Measurements from ENCODE around the gene GPANK1. TPM values are rescaled to one million over a fixed set of nuclear protein-coding genes. Genes with fewer than 3 reads are reported as not detected.
A peak's percentile ranks its signal among the peaks of the same experiment; 100 is the strongest.
"Not testable (repeated sequence)": the region's sequence is repeated elsewhere in the genome, so short reads cannot be mapped to it uniquely, and the experiment has no call there.

The GPANK1 gene
- 11.9 TPM for total RNA-seq

- H3K9me3 ChIP-seq (ENCODE audit: low read depth, low read length) = no peaks in the 10 kb centered on the region
Observed at GRCh38 chr6:31664790-31665500, at the start of gene GPANK1. Gene GPANK1 (minus strand): TSS chr6:31664997. CDS start chr6:31664478, 519 bp downstream.

GRCh38 chr6:31713991-31714684 lies 49.3 kb upstream of the GPANK1 start:
- Histone ChIP-seq H3K27me3 (ENCODE audit: insufficient read depth, low read length) (no peaks in the 10 kb centered on the region), H3K9me3 (ENCODE audit: low read depth, low read length) (no peaks in the 10 kb centered on the region), H3K4me3 (ENCODE audit: low read length) (no peak overlapping the region), H3K4me1 (ENCODE audit: insufficient read depth, low read length) (peaks cover 16% of the 10 kb centered on the region)

More at GRCh38 chr6:31664790-31665500, at the start of gene GPANK1:
- no peaks in the 10 kb centered on the region for H3K27me3 ChIP-seq (ENCODE audit: insufficient read depth, low read length)
- peaks cover 67% of the 10 kb centered on the region for H3K4me1 ChIP-seq (ENCODE audit: insufficient read depth, low read length)
- peak within 1 kb of the TSS; percentile 86 for H3K4me3 ChIP-seq (ENCODE audit: low read length)

GRCh38 chr6:31713465-31713864 lies 48.7 kb upstream of the GPANK1 start:
- Histone ChIP-seq H3K4me3 (ENCODE audit: low read length) (no peak overlapping the region), H3K4me1 (ENCODE audit: insufficient read depth, low read length) (peaks cover 16% of the 10 kb centered on the region), H3K27me3 (ENCODE audit: insufficient read depth, low read length) (no peaks in the 10 kb centered on the region), H3K9me3 (ENCODE audit: low read depth, low read length) (no peaks in the 10 kb centered on the region)

- Histone ChIP-seq H3K4me1 (ENCODE audit: insufficient read depth, low read length) (peaks cover 16% of the 10 kb centered on the region), H3K27me3 (ENCODE audit: insufficient read depth, low read length) (no peaks in the 10 kb centered on the region), H3K4me3 (ENCODE audit: low read length) (no peak overlapping the region), H3K9me3 (ENCODE audit: low read depth, low read length) (no peaks in the 10 kb centered on the region)
Observed at GRCh38 chr6:31712296-31712695, 47.5 kb upstream of the GPANK1 start.

GRCh38 chr6:31711233-31711632 lies 46.4 kb upstream of the GPANK1 start:
- no peak overlapping the region for H3K4me3 ChIP-seq (ENCODE audit: low read length)
- H3K9me3 ChIP-seq (ENCODE audit: low read depth, low read length) = no peaks in the 10 kb centered on the region
- no peaks in the 10 kb centered on the region for H3K27me3 ChIP-seq (ENCODE audit: insufficient read depth, low read length)
- H3K4me1 ChIP-seq (ENCODE audit: insufficient read depth, low read length) = peaks cover 16% of the 10 kb centered on the region

GRCh38 chr6:31710523-31711219 lies 45.9 kb upstream of the GPANK1 start:
- no peaks in the 10 kb centered on the region for H3K9me3 ChIP-seq (ENCODE audit: low read depth, low read length)
- H3K4me1 ChIP-seq (ENCODE audit: insufficient read depth, low read length) = peaks cover 16% of the 10 kb centered on the region
- no peak overlapping the region for H3K4me3 ChIP-seq (ENCODE audit: low read length)

GRCh38 chr6:31709157-31709556 lies 44.4 kb upstream of the GPANK1 start:
- H3K9me3 ChIP-seq (ENCODE audit: low read depth, low read length); H3K27me3 ChIP-seq (ENCODE audit: insufficient read depth, low read length); H3K4me3 ChIP-seq (ENCODE audit: low read length): not testable (repeated sequence)
- peaks cover 16% of the 10 kb centered on the region for H3K4me1 ChIP-seq (ENCODE audit: insufficient read depth, low read length)

More at GRCh38 chr6:31710523-31711219, 45.9 kb upstream of the GPANK1 start:
- no peaks in the 10 kb centered on the region for H3K27me3 ChIP-seq (ENCODE audit: insufficient read depth, low read length)

GRCh38 chr6:31708224-31708623 lies 43.4 kb upstream of the GPANK1 start:
- no peaks in the 10 kb centered on the region for H3K9me3 ChIP-seq (ENCODE audit: low read depth, low read length)
- H3K27me3 ChIP-seq (ENCODE audit: insufficient read depth, low read length) = no peaks in the 10 kb centered on the region
- H3K4me1 ChIP-seq (ENCODE audit: insufficient read depth, low read length) = peaks cover 23% of the 10 kb centered on the region
- H3K4me3 ChIP-seq (ENCODE audit: low read length) = no peak overlapping the region

GRCh38 chr6:31707701-31708100 lies 42.9 kb upstream of the GPANK1 start:
- Histone ChIP-seq H3K4me1 (ENCODE audit: insufficient read depth, low read length) (peaks cover 23% of the 10 kb centered on the region), H3K4me3 (ENCODE audit: low read length) (no peak overlapping the region), H3K27me3 (ENCODE audit: insufficient read depth, low read length) (no peaks in the 10 kb centered on the region), H3K9me3 (ENCODE audit: low read depth, low read length) (no peaks in the 10 kb centered on the region)

GRCh38 chr6:31706599-31706998 lies 41.8 kb upstream of the GPANK1 start, which contains the start of gene LY6G6F:
Gene LY6G6F (plus strand): TSS chr6:31706866. CDS start chr6:31706907, 41 bp downstream.
- Histone ChIP-seq H3K27me3 (ENCODE audit: insufficient read depth, low read length) (no peaks in the 10 kb centered on the region), H3K9me3 (ENCODE audit: low read depth, low read length) (no peaks in the 10 kb centered on the region), H3K4me3 (ENCODE audit: low read length) (no peak within 1 kb of the TSS), H3K4me1 (ENCODE audit: insufficient read depth, low read length) (peaks cover 28% of the 10 kb centered on the region)

- Histone ChIP-seq H3K9me3 (ENCODE audit: low read depth, low read length) (no peaks in the 10 kb centered on the region), H3K4me3 (ENCODE audit: low read length) (no peak overlapping the region), H3K27me3 (ENCODE audit: insufficient read depth, low read length) (no peaks in the 10 kb centered on the region), H3K4me1 (ENCODE audit: insufficient read depth, low read length) (peaks cover 28% of the 10 kb centered on the region)
Observed at GRCh38 chr6:31705931-31706330, 41.1 kb upstream of the GPANK1 start.

GRCh38 chr6:31702819-31703716 lies 38.3 kb upstream of the GPANK1 start, which contains the start of gene ABHD16A:
Gene ABHD16A (minus strand): TSS chr6:31703324. CDS start chr6:31703281, 43 bp downstream.
- H3K4me1 ChIP-seq (ENCODE audit: insufficient read depth, low read length) = peaks cover 26% of the 10 kb centered on the region
- peak within 1 kb of the TSS; percentile 92 for H3K4me3 ChIP-seq (ENCODE audit: low read length)
- H3K27me3 ChIP-seq (ENCODE audit: insufficient read depth, low read length) = no peaks in the 10 kb centered on the region

GRCh38 chr6:31702405-31702818 lies 37.6 kb upstream of the GPANK1 start:
- no peaks in the 10 kb centered on the region for H3K27me3 ChIP-seq (ENCODE audit: insufficient read depth, low read length)
- peak overlapping the region; percentile 92 for H3K4me3 ChIP-seq (ENCODE audit: low read length)
- no peaks in the 10 kb centered on the region for H3K9me3 ChIP-seq (ENCODE audit: low read depth, low read length)
- peaks cover 26% of the 10 kb centered on the region for H3K4me1 ChIP-seq (ENCODE audit: insufficient read depth, low read length)

More at GRCh38 chr6:31702819-31703716, 38.3 kb upstream of the GPANK1 start, which contains the start of gene ABHD16A:
- H3K9me3 ChIP-seq (ENCODE audit: low read depth, low read length) = no peaks in the 10 kb centered on the region

Measured in mononuclear cell (primary cell).